GM06990 (cell line): Measurements from ENCODE around the gene KCNQ5.

ENCODE experiments used
- DNase-seq: peaks from one replicate; pipeline ENCODE4 v3.0.0-alpha.2; 2011; ENCODE audit not compliant: insufficient read length; ENCODE audit errors: extremely low read depth
- H3K27me3 ChIP-seq: replicated peaks from 2 replicates; pipeline ENCODE4 v1.6.0; 2011; ENCODE audit warnings: low read length; ENCODE audit not compliant: control insufficient read depth, insufficient read depth
- H3K36me3 ChIP-seq: 2 replicates; pipeline ENCODE4 v1.5.1; 2011; ENCODE audit warnings: low read length; ENCODE audit not compliant: control insufficient read depth, insufficient read depth
- H3K4me3 ChIP-seq: replicated peaks from 2 replicates; pipeline ENCODE4 v1.5.1; 2011; ENCODE audit warnings: low read depth, mild to moderate bottlenecking, control low read depth, low read length
- TF ChIP-seq, protein P1 (sequence below): IDR thresholded peaks from 2 replicates; pipeline ENCODE4 v1.5.1; 2011; ENCODE audit warnings: low read length, control low read depth, mild to moderate bottlenecking, inconsistent platforms; ENCODE audit not compliant: insufficient read depth, poor library complexity, severe bottlenecking

The KCNQ5 gene

GRCh38 chr6:72642435-72642834 is 20.6 kb downstream of the KCNQ5 start:
- Histone ChIP-seq H3K36me3 (no peaks in the 10 kb centered on the region), H3K27me3 (no peaks in the 10 kb centered on the region), H3K4me3 (no peak overlapping the region)
- DNase-seq: no peak
- TF ChIP-seq, protein P1, sequence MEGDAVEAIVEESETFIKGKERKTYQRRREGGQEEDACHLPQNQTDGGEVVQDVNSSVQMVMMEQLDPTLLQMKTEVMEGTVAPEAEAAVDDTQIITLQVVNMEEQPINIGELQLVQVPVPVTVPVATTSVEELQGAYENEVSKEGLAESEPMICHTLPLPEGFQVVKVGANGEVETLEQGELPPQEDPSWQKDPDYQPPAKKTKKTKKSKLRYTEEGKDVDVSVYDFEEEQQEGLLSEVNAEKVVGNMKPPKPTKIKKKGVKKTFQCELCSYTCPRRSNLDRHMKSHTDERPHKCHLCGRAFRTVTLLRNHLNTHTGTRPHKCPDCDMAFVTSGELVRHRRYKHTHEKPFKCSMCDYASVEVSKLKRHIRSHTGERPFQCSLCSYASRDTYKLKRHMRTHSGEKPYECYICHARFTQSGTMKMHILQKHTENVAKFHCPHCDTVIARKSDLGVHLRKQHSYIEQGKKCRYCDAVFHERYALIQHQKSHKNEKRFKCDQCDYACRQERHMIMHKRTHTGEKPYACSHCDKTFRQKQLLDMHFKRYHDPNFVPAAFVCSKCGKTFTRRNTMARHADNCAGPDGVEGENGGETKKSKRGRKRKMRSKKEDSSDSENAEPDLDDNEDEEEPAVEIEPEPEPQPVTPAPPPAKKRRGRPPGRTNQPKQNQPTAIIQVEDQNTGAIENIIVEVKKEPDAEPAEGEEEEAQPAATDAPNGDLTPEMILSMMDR: no peak

DNA sequence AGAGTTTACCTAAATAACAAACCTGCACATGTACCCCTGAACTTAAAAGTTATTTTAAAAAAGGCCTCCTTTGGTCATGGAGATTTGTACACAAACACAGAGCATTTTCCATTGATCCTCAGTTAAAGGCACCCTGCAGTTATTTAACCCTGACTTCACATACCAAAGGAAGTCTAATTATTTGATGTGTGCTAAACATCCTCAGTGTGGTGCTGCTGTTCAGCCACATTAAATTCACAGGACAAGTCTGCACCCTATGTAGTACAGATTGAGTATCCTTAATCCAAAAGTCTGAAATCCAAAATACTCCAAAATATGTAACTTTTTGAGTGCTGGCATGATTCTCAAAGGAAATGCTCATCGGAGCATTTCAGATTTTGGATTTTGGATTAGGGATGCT is 21.4 kb downstream of the KCNQ5 start:
- no peaks in the 10 kb centered on the region for H3K27me3 ChIP-seq
- TF ChIP-seq, protein P1: no peak
- DNase-seq: no peak
- H3K4me3 ChIP-seq: no peak overlapping the region
- H3K36me3 ChIP-seq: no peaks in the 10 kb centered on the region

DNA sequence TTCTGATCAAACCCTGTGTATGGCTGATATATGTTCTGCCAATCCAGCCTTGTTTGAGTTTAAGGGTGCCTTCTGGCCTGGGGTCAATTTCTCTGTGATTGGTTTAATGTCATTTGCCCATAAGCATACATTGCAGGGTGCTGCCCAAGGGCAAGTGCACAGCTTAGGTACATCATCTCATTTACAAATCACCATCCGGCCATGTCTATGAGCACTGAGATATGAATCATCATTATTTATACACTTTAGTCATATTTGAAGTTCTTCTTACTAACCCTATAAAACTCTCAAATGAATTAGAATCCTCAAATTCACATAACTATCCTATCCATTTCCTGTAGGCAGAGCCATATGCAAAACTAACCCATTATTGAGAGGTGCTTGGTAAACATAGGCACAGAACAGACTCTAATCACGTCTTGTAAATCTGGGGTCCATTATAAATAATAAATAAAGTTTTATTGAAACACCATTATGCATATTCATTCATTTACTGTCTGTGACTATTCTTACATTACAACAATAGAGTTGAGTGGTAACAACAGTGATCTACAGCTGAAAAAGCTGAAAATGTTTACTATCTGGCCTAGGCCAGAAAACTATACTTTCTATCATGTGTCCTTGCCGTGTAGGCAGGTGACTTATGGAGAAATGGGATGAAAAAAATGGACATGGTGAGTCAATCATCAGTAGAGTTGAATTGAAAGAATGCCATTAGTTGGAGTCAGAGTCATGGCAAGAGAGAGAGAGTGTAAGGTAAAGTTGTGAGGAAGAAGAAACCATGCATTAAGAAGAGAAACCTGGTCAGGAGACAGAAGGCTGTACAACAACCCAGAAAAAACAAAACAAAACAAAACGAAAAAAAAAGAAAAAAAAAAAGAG is 25.0 kb downstream of the KCNQ5 start:
- DNase-seq: no peak
- no peaks in the 10 kb centered on the region for H3K27me3 ChIP-seq
- no peaks in the 10 kb centered on the region for H3K36me3 ChIP-seq
- no peak overlapping the region for H3K4me3 ChIP-seq
- TF ChIP-seq, protein P1: no peak

DNA sequence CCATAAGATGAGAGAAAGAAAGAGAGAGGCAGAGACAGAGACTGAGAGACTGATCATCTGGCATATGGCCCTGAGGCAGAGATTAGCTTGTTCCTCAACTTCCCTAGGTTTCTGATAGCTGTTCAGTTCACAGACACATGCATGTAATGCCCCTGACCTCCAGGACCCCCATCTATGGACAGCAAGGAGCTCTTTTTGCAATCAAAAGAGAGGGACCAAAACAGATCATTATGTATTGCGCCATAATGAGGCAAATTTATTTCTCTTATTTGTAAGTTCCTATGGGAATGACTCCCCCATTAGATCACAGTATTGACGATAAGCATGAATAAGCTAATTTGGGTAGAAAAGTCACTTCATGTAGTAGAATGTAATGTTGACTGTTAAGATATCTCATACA is 25.6 kb downstream of the KCNQ5 start:
- TF ChIP-seq, protein P1: no peak
- DNase-seq: no peak
- H3K27me3 ChIP-seq: no peaks in the 10 kb centered on the region
- H3K4me3 ChIP-seq: no peak overlapping the region
- no peaks in the 10 kb centered on the region for H3K36me3 ChIP-seq

- no peaks in the 10 kb centered on the region for H3K27me3 ChIP-seq
- TF ChIP-seq, protein P1: no peak
- H3K4me3 ChIP-seq: no peak overlapping the region
- no peaks in the 10 kb centered on the region for H3K36me3 ChIP-seq
- peak; percentile 37 for DNase-seq
Measured at GRCh38 chr6:72649032-72649984, 27.4 kb downstream of the KCNQ5 start.
